ENCODE measurements around the gene SEC24D.
"Not testable (repeated sequence)": the region's sequence is repeated elsewhere in the genome, so short reads cannot be mapped to it uniquely, and the experiment has no call there.

SEC24D gene

DNA sequence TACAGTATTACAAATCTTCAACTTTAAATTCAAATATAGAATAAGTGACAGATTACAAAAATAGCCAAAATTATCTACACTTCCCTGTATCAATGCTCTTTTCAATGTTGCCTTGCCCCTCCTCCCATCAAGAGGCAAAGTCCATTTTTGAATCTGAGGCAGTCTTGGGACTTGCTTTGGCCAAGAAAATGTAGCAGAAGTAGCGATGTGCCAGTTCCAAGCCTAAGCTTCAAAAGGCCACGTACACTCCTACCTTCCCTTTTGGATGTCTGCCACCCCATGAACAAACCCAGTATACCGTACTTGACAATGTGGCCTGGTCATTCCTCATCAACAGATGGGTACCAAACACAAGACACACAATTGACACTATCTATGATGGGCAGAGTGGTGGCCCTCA lies 24.1 kb downstream of the SEC24D start:
- DNase-seq = no peak

DNA sequence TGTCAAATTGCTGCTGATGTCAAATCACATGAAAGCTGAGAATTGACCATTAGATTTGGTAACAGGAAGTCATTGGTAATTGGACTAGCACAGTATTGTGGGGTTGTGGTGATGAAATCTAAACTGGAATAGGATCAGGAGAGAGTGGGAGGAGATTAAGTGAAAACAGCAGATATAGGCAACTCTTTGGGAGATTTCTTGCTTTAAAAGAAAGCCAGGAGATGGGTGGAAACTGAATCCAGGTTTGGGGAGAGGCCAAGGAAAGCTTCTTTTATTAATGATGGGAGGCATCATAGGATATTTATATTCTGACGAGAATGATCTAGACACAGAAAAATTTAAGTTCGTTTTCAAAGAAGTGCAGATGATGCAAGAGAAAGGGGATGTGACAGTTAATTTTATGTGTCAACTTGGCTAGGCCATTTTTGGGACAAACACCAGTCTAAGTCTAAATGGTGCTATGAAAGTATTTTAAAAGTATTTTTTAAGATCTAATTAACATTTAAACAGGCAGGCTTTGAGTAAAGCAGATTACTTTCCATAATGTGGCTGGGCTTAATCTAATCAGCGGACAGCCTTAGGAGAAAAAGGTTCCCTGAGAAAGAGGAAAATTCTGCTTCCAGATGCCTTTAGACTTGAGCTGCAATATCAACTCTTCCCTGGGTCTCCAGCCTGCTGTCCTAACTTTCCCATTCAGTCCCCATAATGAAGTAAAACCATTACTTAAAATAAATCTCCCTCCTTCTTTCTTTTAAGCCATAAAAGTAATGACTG lies 24.7 kb downstream of the SEC24D start:
- DNase-seq = peak; percentile 92

DNA sequence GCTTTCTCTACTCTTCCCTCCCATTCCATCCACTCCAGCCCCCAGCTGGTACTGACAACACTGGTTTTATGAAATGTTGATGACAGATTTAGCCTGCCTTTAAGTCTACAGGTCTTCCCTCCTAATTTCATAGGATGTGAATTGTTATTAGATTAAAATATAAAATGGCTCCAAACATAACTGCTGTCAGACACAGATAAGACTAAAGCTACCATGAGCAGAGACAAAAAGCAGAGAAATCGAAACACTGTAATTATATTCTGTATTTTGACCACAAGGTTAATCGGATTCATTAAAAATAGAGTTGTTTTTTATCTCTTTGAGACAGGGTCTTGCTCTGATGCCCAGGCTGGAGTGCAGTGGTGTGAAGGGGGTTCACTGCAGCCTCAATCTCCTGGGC lies 28.3 kb downstream of the SEC24D start:
- DNase-seq = no peak

DNA sequence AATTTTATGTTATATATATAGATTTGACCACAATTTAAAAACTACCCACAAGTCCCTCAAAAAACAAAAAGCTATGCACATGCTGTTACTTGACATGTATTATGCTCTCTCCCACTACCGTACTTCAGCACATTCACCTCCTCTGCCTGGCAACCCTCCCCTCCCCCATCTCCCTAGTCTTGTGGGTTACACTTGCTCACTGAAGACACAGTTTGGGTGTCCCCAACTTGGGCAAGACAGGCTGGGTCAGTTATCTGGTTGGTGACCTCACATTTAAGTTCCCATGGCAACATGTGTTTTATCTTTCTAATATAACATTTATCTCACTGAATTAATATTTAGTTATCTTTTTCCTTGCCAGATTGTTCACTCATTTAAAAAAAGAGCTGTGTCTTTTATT lies 32.7 kb downstream of the SEC24D start:
- no peak for DNase-seq

DNA sequence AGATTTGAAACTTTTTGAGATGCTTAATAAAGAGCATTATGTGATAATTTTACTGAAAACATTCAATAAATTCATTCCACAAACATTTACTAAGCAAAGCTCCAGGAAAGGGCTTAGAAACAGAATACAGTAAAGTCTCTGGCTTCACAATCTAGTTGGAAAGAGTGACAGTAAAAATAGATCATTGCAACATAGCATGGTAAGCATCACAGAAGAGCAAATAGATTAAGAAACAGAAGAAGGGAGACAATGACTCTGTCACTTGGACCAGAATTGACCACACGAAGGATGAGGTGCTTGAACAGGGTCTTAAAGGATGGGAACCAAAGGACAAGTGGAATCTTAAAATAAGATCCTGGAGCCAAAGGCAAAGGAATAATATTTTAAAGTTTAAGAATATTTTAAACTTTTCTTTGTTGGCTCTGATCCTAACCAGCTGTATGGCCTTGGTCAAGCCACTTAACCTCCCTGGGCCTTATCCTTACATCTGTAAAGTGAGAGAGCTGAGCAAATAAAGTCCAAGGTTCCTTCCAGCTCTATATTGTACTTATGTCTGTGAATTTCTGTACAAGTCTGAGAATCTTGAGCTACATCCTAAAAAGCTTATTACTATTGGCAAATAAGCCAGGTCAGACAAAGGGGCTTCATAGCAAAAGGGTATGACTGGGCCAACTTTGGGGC lies 33.9 kb downstream of the SEC24D start:
- DNase-seq = no peak

DNA sequence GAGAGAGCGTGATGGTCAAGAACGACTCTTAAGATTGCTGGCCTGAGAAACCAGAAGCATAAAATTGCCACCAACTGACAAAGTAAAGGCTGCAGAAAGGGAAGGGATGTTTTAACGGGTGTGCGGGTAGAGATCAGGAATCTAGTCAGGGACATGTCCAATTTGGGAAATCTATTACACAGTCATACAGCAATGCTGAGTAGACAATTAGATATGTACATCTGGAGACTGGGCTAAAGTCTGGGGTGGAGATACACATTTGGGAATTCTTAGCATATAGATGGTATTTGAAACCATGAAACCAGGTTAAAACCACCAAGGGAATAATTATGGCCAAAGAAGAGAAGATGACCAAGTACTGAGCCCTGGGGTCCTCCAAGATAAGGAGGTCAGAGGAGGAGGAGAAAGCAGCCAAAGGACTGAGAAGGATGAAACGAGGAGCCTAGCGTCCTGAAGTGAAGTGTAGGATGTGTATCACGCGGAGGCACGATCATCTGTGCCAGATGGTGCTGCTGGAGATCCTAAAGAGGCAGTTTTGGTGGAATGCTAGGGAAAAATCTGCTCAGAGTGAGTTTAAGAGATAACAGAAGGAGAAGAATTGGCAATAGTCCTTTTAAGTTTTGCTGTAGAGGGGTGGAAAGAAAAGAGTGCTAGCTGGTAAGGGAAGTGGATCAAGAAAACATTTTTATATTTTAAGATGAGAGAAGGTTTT lies 36.5 kb downstream of the SEC24D start:
- peak; percentile 15 for DNase-seq

DNA sequence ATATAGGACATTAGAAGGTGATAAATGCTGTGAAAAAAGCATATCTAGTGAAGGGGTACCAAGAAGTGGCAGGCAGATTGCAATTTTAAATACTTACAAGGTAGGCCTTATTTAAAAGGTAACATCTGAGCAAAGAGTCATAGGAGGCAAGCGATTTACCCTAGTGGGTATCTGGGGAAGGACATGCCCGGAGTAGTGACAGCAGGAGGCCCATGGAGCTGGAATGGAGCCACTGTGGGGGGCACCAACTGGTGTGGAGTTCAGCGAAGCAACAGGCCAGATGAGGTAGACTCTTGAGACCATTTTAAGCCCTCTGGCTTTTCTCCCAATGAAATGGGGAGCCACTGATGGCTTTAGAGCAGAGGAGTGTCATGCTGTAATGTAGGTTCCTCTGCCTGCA lies 37.3 kb downstream of the SEC24D start:
- DNase-seq = no peak

DNA sequence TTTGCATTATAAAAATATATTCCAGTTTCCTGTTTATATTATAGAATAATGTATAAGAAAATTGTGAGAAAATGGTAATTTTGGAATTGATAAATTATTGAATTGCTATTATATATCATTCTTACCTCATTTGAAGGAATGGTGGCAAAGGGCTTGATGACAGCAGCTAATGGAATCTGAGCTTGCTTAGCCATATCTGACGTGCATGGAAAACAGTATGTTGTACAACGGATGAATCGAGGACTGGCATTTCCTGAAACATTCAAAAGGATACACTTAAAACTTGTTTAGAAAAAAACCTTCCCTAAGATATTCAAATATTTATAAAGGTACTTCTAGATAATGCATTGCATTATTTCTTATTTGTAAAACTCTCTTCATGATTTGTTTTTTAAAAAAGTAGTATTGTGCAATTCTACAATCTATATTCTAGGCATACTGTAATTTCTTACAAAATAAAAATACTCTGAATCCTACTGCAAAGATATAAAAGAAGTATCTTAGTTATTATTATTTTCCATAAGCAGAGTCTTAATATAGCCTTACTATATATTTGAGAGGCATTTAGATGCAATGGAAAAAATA lies 38.3 kb downstream of the SEC24D start:
- peak; percentile 12 for DNase-seq

DNA sequence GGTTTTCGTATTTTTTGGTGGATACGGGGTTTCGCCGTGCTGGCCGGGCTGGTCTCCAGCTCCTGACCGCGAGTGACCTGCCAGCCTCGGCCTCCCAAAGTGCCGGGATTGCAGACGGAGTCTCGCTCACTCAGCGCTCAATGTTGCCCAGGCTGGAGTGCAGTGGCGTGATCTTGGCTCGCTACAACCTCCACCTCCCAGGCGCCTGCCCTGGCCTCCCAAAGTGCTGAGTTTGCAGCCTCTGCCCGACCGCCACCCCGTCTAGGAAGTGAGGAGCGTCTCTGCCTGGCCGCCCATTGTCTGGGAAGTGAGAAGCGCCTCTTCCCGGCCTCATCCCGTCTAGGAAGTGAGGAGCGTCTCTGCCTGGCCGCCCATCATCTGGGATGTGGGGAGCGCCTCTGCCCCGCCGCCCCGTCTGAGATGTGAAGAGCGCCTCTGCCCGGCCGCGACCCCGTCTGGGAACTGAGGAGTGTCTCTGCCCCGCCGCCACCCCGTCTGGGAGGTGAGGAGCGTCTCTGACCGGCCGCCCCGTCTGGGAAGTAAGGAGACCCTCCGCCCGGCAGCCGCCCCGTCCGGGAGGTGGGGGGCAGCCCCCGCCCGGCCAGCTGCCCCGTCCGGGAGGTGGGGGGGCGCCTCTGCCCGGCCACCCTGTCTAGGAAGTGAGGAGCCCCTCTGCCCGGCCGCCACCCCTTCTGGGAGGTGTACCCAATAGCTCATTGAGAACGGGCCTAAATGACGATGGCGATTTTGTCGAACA lies 44.1 kb downstream of the SEC24D start:
- DNase-seq = not testable (repeated sequence)

DNA sequence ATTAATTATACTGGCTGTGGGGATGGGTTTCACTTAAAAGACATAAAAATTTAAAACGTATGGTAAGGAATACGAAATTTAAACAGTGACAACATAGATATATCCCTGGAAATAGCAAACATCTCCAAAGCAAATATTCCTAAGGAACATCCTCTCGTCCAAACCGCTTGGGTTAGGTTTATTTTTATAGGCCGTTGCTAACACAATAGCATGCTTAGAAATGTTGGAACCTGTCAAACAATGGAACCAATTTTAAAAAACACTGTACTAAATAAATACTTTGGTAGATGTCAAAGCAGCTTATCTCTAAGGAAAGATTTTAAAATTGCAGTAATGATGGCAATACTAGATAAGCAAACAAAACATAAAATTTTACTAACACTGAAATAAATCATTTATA lies 45.4 kb downstream of the SEC24D start:
- DNase-seq = no peak

DNA sequence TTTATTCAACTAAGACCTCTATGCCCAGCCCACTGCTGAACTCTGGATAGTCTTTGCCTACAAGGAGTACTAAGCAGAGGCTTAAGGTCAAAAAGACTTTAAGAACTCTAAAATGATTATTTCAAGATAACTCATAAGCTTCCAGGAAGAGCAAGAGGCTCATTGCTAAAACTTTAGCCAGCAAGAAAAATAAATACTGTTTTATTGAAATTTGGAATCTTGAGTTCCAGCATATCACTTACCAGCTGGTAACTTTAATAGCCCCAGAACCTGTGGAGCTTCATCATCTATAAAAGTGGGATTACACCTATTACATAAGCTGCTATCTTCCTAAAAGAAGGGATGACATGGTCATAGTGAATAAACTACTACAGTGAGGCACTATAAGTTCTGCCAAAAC lies 47.0 kb downstream of the SEC24D start:
- no peak for DNase-seq

DNA sequence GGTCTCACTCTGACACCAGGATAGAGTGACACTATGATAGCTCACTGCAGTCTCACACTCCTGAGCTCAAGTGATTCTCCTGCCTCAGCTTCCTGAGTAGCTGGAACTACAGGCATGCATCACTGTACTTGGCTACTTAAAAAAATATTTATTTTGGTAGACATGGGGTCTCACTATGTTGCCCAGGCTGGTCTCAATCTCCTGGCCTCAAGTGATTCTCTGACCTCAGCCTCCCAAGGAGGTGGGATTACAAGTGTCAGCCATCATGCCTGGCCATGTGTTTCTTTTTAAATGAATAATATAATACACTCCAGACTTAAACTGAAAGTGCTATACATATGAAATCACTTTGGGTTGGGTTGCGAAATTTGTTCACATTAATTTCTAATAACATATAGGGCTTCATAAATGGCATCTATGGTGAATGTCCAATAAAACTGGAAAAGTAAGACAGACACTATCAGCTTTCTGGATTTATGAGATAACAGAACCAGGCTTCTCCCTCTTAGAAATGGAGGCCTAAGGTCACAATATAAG lies 48.0 kb downstream of the SEC24D start:
- no peak for DNase-seq

DNA sequence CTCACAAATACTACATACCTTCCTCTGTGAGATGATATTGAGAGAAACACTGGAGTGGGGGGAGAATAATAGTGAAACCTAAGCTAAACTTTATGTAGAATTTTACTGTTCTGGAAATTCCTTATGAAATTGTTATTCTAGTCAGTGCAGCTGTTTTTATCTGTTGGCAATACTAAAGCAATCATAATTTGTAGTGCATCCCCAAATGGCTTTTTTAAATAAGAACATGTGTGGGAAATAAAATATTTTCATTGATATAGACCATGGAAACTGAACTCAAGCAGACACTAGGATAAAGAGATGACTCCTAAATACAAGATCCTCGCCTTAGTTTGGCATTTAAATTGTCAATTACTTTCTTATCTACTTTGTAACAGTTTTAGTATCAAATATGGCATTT lies 51.1 kb downstream of the SEC24D start:
- DNase-seq = no peak

DNA sequence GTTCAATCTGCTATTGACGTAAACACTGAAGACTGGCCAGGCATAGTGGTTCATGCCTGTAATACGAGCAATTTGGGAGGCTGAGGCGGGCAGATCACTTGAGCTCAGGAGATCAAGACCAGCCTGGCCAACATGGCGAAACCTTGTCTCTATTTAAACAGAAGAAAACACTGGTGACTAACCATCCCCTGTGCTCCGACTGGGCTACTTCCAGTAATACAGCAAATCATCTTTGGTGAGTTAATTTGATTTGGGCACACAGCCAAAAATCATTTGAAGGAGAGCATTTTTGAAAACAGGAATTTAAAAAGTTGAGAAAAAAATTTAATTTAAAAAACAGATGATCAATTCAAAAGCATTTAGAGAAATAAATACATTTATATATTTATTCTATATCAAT lies 52.0 kb downstream of the SEC24D start:
- peak; percentile 42 for DNase-seq

DNA sequence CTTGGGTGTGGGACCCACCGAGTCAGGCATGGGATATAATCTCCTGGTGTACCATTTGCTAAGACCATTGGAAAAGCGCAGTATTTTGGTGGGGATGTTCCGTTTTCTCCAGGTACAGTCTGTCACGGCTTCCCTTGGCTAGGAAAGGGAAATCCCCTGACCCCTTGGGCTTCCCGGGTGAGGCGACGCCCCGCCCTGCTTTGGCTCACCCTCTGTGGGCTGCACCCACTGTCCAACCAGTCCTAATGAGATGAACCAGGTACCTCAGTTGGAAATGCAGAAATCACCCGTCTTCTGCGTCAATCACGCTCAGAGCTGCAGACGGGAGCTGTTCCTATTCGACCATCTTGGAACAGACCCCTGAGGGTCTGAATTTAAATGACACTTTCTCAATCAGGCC lies 53.0 kb downstream of the SEC24D start:
- not testable (repeated sequence) for DNase-seq

DNA sequence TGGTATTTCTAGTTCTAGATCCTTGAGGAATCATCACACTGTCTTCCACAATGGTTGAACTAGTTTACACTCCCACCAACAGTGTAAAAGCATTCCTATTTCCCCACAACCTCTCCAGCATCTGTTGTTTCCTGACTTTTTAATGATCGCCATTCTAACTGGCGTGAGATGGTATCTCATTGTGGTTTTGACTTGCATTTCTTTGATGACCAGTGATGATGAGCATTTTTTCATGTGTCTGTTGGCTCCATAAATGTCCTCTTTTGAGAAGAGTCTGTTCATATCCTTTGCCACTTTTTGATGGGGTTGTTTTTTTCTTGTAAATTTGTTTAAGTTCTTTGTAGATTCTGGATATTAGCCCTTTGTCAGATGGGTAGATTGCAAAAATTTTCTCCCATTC lies 58.3 kb downstream of the SEC24D start:
- DNase-seq = not testable (repeated sequence)

DNA sequence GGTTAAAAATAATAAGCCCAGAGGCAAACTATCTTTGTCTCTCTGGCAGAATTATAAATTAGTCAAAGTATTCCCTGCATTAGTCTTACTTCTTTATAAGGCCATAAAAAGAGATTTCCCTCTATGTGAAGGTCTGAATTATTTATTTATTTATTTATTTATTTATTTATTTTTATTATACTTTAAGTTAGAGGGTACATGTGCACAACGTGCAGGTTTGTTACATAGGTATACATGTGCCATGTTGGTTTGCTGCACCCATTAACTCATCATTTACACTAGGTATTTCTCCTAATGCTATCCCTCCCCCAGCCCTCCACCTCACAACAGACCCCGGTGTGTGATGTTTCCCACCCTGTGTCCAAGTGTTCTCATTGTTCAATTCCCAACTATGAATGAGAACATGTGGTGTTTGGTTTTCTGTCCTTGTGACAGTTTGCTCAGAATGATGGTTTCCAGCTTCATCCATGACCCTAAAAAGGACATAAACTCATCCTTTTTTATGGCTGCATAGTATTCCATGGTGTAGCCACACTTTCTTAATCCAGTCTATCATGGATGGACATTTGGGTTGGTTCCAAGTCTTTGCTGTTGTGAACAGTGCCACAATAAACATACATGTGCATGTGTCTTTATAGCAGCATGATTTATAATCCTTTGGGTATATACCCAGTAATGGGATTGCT lies 58.8 kb downstream of the SEC24D start:
- not testable (repeated sequence) for DNase-seq

DNA sequence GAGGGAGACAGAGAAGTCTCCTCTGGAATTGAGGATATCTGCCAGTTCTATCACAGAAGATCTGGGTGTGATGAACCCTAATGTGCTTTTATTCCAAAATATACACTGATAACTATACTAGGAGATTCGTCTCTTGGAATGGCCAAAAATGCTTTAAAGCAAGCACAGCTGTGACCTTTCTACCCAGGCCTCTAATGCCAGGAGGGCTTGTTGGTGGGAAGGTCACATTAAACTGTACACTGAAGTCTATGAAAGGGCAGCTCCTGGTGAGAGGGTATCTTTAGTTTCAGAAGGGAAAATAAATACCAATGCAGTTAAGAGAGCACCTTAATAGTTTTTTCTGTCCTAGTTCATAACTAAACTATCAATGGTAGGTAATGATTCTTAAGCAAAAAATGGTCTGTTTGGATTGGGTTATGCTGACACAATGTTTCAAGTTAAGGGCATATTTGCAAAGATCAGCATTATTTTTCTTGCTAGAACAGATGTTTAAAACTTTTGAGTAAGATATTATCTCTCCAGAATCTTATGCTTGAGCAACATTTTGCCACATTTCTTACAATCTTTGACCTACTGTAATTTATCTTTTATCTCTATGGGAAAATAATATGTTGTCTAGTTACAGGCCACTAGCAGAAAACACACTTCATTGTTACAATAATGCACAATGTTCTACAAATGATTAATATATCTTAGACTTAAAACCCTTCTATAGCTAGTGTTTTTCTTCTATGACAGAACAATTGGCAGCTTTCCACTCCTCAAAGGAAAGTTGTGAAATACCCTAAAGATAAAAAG lies 59.6 kb downstream of the SEC24D start:
- peak; percentile 74 for DNase-seq

DNA sequence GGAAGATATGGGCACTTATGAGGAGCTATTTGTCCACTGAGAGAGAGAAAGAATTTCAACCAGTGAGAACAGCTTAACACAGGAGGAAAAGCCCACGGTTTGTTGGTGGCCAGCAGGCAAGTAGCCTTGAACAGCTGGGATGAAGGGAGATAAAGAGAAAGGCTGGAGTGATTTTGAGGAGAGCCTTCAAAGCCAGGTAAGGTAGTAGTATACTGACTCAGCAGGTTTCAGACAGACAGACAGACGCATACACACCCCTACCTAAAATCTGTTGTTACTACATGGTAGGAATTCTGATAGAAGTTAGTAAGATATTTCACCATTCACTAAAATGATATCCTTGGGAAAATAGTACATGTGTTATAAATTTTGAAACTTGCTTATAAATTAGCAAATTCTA lies 60.5 kb downstream of the SEC24D start:
- DNase-seq = no peak

DNA sequence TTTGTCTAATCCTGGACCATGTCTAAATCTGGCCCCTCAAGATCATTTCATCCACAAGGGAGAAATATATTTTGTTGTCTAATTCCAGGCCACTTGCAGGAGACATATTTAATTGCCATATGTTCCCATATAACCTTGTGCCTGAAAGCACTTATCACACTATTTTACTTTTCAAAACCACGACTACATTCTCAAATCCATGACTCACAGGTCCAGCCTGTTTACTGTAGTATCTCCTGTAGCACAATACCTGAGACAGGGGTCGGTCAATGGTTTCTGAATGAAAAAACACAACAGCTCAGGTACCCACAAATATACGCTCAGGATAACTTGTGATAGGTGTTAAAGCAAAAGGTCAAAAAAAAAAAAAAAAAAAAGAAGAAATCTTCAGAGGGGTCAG lies 60.9 kb downstream of the SEC24D start:
- DNase-seq = no peak

DNA sequence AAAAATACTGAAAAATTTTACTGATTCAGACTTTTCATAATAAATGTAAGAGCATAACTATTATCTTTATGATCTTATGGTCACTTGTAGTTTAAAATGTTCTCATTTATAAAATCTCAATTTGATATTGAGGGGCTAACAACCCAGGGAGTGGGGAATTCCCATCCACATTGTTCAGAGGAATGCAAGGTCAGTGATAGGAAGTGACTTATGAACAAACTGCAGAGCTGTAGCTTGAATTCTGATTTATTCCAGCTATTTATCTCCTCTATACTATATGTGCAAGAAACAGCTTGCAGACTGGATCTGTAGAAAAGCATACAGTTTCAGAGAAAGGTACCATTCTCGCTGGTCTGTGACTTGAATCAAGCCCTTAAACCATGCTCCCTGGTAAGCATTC lies 61.6 kb downstream of the SEC24D start:
- no peak for DNase-seq
